Lower leg skin (tissue), 3 donors: ENCODE data around the gene CAPN15.

Experiments
- CTCF ChIP-seq, 3 donors: fragments of 450-650 bp; IDR thresholded peaks; one replicate each; pipeline ENCODE4 v1.5.1; 2016; ENCODE audit warnings: antibody characterized with exemption in 3 of 3, mild to moderate bottlenecking in 3 of 3, moderate library complexity in 2 of 3
- POLR2A ChIP-seq, 2 donors: fragments of 450-650 bp; IDR thresholded peaks; one replicate each; pipeline ENCODE4 v1.6.1; 2016 to 2017; ENCODE audit warnings: antibody characterized with exemption in 2 of 2, mild to moderate bottlenecking in 1 of 2, moderate library complexity in 1 of 2

- TF ChIP-seq CTCF (IDR thresholded peaks at IDR 0.05) (no peak), POLR2A (IDR thresholded peaks at IDR 0.05) (no peak)
Observed at GRCh38 chr16:578870-579405, 51.4 kb downstream of the CAPN15 start.
